Measurements from ENCODE around the gene OR51B5. TPM values are rescaled to one million over a fixed set of nuclear protein-coding genes. Genes with fewer than 3 reads are reported as not detected.
"Not testable (repeated sequence)": the region's sequence is repeated elsewhere in the genome, so short reads cannot be mapped to it uniquely, and the experiment has no call there.

Gene OR51B5
- total RNA-seq, 1 donor from 2014 or later, result 1.2 TPM

DNA sequence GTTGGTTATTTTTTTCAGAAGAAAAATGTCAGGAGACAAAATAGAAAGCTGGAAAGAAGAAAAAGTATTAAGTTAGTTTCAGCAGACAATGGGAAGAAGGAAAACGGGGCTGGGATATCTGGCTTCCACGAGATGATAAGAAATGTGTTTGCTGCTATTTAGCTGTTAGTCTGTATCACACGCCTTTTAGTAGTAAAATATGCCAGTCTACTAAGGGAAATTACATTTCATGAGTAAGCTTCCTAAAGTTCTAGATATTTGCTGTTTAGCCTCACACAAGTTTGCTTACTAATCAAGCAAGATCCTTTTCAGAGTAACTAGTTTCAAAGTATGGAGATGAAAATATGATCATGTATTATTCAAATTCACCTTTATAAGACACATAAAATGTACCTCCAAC lies 43.1 kb downstream of the OR51B5 start:
- no peak overlapping the region for H3K27ac ChIP-seq
- no peaks in the 10 kb centered on the region for H3K9me3 ChIP-seq
- H3K27me3 ChIP-seq, result no peaks in the 10 kb centered on the region
- DNase-seq (ENCODE audit: extremely low spot score in 2 of 2), result no peak
- TF ChIP-seq POLR2A (IDR thresholded peaks at IDR 0.05) (no peak), POLR2AphosphoS5 (IDR thresholded peaks at IDR 0.05; ENCODE audit: insufficient read depth in 1 of 2, low read depth in 1 of 2) (no peak)
- TF ChIP-seq, protein P1, sequence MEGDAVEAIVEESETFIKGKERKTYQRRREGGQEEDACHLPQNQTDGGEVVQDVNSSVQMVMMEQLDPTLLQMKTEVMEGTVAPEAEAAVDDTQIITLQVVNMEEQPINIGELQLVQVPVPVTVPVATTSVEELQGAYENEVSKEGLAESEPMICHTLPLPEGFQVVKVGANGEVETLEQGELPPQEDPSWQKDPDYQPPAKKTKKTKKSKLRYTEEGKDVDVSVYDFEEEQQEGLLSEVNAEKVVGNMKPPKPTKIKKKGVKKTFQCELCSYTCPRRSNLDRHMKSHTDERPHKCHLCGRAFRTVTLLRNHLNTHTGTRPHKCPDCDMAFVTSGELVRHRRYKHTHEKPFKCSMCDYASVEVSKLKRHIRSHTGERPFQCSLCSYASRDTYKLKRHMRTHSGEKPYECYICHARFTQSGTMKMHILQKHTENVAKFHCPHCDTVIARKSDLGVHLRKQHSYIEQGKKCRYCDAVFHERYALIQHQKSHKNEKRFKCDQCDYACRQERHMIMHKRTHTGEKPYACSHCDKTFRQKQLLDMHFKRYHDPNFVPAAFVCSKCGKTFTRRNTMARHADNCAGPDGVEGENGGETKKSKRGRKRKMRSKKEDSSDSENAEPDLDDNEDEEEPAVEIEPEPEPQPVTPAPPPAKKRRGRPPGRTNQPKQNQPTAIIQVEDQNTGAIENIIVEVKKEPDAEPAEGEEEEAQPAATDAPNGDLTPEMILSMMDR (IDR thresholded peaks at IDR 0.05), result no peak
- H3K36me3 ChIP-seq, result no peaks in the 10 kb centered on the region
- no peaks in the 10 kb centered on the region for H3K4me1 ChIP-seq
- intact Hi-C loops (cut with DNase I), result no loop called here
- no peak overlapping the region for H3K4me3 ChIP-seq

DNA sequence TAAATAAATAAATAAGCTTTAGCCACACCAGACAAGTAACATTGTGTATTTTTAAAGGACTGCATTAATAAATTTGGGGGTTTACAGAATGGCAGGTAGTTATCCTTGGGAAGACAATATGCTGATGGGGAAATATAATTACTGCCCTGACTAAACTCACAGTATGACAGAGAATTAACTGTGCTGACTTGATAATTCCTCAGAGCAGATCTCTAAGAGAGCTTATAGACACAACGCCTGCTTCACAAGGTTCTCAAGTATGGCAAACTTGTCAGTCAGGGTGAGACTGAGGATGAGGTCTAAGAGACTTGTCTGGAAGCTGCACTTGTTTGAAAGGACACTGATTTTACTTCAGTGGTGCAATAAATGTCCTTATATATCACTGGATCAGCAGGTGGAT lies 44.9 kb downstream of the OR51B5 start:
- H3K4me1 ChIP-seq, result no peaks in the 10 kb centered on the region
- no peak for DNase-seq (ENCODE audit: extremely low spot score in 2 of 2)
- no peaks in the 10 kb centered on the region for H3K27me3 ChIP-seq
- H3K27ac ChIP-seq, result no peak overlapping the region
- H3K36me3 ChIP-seq, result no peaks in the 10 kb centered on the region
- TF ChIP-seq POLR2A (IDR thresholded peaks at IDR 0.05) (no peak), POLR2AphosphoS5 (IDR thresholded peaks at IDR 0.05; ENCODE audit: insufficient read depth in 1 of 2, low read depth in 1 of 2) (no peak)
- TF ChIP-seq, protein P1 (IDR thresholded peaks at IDR 0.05), result no peak
- no peak overlapping the region for H3K4me3 ChIP-seq
- no peaks in the 10 kb centered on the region for H3K9me3 ChIP-seq
- intact Hi-C loops (cut with DNase I), result no loop called here

DNA sequence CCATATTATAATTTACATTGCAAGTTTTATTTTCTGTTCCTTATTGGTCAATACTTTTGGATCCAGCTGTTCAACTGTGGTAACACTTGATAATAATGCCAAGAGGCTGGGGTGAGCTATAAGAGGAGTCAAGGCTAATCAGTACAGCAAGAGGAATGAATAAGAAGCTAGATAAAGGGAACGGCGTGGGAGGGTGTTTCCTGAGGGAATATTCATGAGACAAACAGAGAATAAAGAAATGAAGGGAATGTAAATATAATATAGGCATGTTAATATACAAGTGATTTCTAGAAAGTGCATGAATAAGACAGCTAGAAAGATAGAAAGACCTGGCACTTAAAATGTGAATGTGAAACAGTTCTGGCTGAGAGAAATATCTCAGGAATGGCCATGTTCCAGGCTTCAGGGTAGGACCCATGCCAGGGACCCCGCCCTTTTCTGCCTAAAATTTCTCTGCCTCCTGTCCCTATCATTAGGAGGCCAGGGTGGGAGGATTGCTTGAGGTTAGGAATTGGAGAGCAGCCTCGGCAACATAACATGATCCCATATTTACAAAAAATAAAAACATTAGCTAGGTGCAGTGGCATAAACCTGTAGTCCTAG lies 45.5 kb downstream of the OR51B5 start:
- H3K27ac ChIP-seq, result no peak overlapping the region
- no peak for DNase-seq (ENCODE audit: extremely low spot score in 2 of 2)
- no peak for TF ChIP-seq POLR2A (IDR thresholded peaks at IDR 0.05)
- TF ChIP-seq, protein P1 (IDR thresholded peaks at IDR 0.05), result no peak
- no peak for TF ChIP-seq POLR2AphosphoS5 (IDR thresholded peaks at IDR 0.05; ENCODE audit: insufficient read depth in 1 of 2, low read depth in 1 of 2)
- no peaks in the 10 kb centered on the region for H3K27me3 ChIP-seq
- no peaks in the 10 kb centered on the region for H3K9me3 ChIP-seq
- H3K4me3 ChIP-seq, result no peak overlapping the region
- no peaks in the 10 kb centered on the region for H3K36me3 ChIP-seq
- intact Hi-C loops (cut with DNase I), result no loop called here
- no peaks in the 10 kb centered on the region for H3K4me1 ChIP-seq

DNA sequence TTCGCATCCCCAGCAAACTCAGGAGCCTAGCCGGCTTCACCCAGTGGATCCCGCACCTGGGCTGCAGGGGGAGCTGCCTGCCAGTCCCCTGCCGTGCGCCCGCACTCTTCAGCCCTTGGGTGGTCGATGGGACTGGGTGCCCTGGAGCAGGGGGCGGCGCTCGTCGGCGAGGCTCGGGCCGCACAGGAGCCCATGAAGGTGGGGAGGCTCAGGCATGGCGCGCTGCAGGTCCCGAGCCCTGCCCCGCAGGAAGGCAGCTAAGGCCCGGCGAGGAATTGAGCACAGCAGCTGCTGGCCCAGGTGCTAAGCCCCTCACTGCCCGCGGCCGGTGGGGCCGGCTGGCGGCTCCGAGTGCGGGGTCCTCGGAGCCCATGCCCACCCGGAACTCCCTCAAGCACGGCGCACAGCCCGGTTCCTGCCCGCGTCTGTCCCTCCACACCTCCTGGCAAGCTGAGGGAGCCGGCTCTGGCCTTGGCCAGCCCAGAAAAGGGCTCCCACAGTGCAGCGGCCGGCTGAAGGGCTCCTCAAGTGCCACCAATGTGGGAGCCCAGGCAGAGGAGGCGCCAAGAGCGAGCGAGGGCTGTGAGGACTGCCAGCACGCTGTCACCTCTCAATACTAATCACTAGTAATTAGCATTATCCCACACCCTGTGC lies 48.9 kb downstream of the OR51B5 start:
- H3K9me3 ChIP-seq; intact Hi-C loops (cut with DNase I); H3K27ac ChIP-seq; H3K4me3 ChIP-seq; H3K4me1 ChIP-seq; DNase-seq (ENCODE audit: extremely low spot score in 2 of 2); H3K36me3 ChIP-seq; H3K27me3 ChIP-seq: not testable (repeated sequence)

DNA sequence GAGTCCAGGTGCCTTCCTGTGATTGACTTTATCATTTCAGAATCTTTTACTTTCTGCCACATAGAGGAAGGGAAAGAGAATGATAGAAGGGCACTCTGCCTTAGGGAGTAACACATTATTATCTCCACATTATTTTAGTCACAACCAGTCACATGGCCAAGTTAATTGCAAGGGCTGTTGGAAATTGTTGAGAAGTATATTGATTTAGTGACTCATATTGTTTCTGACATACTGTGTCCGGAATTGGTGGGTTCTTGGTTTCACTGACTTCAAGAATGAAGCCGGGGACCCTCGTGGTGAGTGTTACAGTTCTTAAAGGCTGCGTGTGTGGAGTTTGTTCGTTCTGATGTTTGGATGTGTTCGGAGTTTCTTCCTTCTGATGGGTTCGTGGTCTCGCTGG lies 50.3 kb downstream of the OR51B5 start:
- no peaks in the 10 kb centered on the region for H3K27me3 ChIP-seq
- intact Hi-C loops (cut with DNase I), result no loop called here
- no peak overlapping the region for H3K27ac ChIP-seq
- H3K9me3 ChIP-seq, result no peaks in the 10 kb centered on the region
- TF ChIP-seq, protein P1 (IDR thresholded peaks at IDR 0.05), result no peak
- no peak for TF ChIP-seq POLR2A (IDR thresholded peaks at IDR 0.05)
- no peak for TF ChIP-seq POLR2AphosphoS5 (IDR thresholded peaks at IDR 0.05; ENCODE audit: insufficient read depth in 1 of 2, low read depth in 1 of 2)
- no peaks in the 10 kb centered on the region for H3K4me1 ChIP-seq
- no peak for DNase-seq (ENCODE audit: extremely low spot score in 2 of 2)
- no peaks in the 10 kb centered on the region for H3K36me3 ChIP-seq
- H3K4me3 ChIP-seq, result no peak overlapping the region

Small RNAs within 50 kb of the gene (small RNA-seq; reads per million reads assigned to genes)
- gene AC104389.3, result not detected

Other genes starting within 250 kb of the OR51B5 start
- gene OR52A5, start 205.2 kb downstream of the OR51B5 start, total RNA-seq, result not detected
- gene OR52A1, start 188.8 kb downstream of the OR51B5 start, total RNA-seq, result not detected
- gene OR51V1, start 142.8 kb downstream of the OR51B5 start, total RNA-seq, result not detected
- gene HBB, start 116.5 kb downstream of the OR51B5 start, total RNA-seq, result 591 TPM
- gene HBD, start 109.0 kb downstream of the OR51B5 start, total RNA-seq, result not detected
- gene HBG1, start 93.7 kb downstream of the OR51B5 start, total RNA-seq, result not detected
- not detected for gene HBG2, start 88.7 kb downstream of the OR51B5 start, total RNA-seq
- not detected for gene HBE1, start 73.6 kb downstream of the OR51B5 start, total RNA-seq
- not detected for gene OR51B4, start 41.6 kb downstream of the OR51B5 start, total RNA-seq
- not detected for gene OR51B2, start 19.2 kb downstream of the OR51B5 start, total RNA-seq
- not detected for gene OR51B6, start 8.0 kb upstream of the OR51B5 start, total RNA-seq
- not detected for gene OR51M1, start 40.3 kb upstream of the OR51B5 start, total RNA-seq
- gene OR51Q1, start 78.6 kb upstream of the OR51B5 start, total RNA-seq, result not detected
- gene OR51I1, start 98.0 kb upstream of the OR51B5 start, total RNA-seq, result not detected
- gene OR51I2, start 105.8 kb upstream of the OR51B5 start, total RNA-seq, result not detected
- not detected for gene OR52D1, start 145.2 kb upstream of the OR51B5 start, total RNA-seq
- not detected for gene UBQLN3, start 166.4 kb upstream of the OR51B5 start, total RNA-seq
- gene UBQLNL, start 173.2 kb upstream of the OR51B5 start, total RNA-seq, result 0.98 TPM
- gene OR52H1, start 205.0 kb upstream of the OR51B5 start, total RNA-seq, result not detected
- not detected for gene OR52B6, start 237.4 kb upstream of the OR51B5 start, total RNA-seq